Measurements from ENCODE around the gene IPPK.

GRCh38 chr9:92610470-92611420, 59.2 kb downstream of the IPPK start:
- no peak for TF ChIP-seq CTCF (IDR thresholded peaks at IDR 0.05)
- TF ChIP-seq POLR2A (IDR thresholded peaks at IDR 0.05), result no peak

Data from lower leg skin (tissue), 3 donors.